ENCODE results near the gene RAMP3. TPM values are rescaled to one million over a fixed set of nuclear protein-coding genes. Genes with fewer than 3 reads are reported as not detected.
"Not testable (repeated sequence)": the region's sequence is repeated elsewhere in the genome, so short reads cannot be mapped to it uniquely, and the experiment has no call there.

The RAMP3 gene
- total RNA-seq, 1 donor from 2014 or later, result 23.2 TPM

DNA sequence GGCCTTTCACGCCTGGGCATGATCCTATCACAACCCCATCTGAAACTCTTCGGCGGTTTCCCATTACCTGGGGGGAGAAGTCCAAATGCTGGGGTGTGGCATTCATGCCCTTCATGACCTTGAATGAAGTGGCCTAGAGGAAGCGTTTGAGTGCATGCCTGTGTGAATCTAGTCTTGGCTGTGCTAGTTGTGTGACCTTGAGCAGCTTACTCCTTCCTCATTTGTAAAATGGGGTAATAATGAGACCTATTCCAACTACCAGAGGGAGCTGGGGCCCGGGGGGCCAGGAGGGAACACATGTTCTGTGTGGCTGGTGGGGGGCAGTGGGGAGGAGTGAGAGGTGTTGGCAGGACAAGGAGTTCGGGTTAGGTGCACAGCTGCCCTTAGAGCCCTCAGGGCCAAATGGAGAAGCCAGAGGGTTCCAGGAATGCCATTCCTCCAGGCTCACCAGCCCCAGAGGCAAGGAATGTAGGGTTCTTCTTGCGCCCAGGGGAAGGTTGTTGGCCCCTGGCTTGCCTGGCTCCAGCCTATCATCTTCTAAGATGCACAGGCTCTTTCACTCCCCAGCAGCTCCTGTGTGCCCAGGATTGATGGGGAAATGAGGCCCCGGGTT lies 24.8 kb upstream of the RAMP3 start:
- no peak for DNase-seq (ENCODE audit: low spot score)

DNA sequence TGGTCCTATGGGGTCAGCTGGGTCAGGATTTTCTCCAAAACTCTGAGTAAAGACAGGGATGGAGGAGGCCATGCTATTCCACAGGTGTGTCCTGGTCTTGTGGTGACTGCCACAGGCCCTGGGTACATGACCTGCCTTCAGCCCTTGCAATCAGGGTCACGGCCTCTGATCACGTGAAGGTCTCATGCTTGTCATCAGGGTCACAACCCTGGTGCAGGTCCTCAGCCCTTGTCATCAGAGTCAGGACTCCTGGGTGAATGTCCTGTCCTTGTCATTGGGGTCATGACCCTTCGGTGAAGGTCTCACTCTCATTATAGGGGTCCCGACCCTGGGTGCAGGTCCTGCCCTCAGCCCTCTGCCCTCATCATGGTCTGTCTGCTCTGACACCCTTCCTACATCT lies 24.2 kb upstream of the RAMP3 start:
- no peak for DNase-seq (ENCODE audit: low spot score)

DNA sequence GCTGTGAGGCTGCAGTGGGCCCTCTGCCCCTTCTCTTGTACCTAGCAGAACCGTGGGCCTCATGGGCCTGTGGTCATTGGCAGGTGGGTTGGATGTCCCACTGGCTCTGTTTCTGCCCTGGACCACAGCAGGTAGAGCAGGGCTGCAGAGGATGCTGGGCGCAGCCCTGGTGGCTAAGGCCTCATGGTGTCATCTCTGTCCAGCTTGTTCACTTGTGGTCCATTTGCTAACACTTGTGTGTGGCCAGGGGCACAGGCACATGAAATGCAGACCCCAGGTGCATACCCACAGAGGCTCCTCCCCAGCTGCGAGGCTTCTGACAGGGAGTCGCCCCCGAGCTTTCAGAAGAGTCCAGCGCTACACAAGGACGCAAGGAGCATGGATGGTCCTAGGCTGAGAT lies 23.7 kb upstream of the RAMP3 start:
- no peak for DNase-seq (ENCODE audit: low spot score)

DNA sequence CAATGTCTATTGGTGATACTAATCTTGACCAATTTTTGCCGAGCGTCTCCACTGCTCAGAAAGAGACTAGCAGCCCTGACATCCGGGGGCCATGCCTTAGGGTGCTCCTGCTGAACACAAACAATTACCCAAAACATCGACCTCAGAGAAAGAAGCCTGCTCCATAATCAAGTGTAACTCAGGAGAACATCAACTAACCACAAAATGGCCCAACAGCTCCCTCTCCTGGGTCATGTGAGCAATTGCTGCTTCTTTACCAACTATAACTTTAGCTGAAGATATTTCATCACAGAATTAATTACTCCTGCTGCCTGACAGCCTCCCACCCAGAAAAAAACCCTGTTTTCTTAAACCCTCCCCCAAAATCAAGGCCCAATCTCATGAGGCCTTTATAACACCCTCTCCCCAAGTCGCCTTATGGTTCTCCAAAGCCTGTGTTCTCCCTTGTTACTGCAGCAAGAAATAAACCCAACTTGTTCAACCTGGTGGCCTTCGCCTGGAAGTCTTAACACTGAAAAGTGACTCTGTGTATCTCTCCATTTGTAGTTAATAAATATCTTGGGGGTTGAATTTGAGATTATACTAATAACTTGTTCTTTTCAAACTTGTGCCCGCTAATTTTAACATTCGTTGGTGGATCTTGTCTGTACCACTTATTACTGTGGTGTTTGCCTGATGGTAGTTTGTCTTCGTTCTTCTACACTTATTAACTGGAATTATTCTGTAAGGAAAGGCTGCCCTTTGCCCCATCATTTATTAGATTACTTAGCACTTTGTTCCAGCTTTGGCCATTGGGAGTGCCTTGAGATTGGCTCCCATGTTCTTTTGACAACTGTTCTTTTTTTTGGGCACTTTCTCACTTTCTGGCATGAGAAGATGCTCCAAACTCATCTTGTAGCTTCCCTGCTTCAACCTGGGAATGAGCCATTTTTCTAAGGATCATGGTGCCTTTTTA lies 21.2 kb upstream of the RAMP3 start:
- DNase-seq (ENCODE audit: low spot score), result peak; percentile 66

DNA sequence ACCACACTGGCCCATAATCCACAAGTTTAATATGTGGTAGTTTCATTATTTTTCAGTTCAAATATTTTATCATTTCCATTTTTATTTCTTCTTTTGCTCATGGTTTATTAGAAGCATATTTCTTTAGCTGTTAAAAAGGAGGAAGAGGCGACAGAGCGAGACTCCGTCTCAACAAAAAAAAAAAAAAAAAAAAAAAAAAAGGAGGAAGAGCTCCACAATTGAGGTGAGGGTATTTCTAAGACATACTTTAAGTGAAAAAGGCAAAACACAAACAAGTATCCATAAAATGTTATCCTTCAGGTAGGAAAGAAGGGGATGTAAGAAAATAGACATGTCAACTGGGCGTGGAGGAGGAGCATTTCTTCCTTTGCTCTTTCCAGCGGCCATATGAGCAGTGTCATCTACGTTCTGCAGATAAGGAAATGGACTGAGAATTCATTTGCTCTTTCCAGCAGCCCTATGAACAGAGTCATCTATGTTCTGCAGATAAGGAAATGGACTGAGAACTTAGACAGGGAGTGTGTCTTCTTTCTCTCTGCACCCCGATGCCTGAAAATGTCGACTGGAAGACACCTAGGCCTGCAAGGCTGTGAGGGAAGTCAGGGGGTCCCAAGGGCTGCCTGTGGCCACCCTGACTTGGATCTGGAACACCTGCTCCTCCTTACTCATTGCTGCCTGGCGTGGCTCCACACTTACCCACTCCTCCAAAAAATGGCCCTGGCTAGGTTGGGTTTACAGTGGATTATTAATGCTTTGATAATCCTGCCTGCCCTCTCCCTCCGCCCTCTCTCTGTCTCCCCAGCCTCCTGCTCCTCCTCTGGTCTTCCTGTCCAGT lies 18.9 kb upstream of the RAMP3 start:
- no peak for DNase-seq (ENCODE audit: low spot score)

DNA sequence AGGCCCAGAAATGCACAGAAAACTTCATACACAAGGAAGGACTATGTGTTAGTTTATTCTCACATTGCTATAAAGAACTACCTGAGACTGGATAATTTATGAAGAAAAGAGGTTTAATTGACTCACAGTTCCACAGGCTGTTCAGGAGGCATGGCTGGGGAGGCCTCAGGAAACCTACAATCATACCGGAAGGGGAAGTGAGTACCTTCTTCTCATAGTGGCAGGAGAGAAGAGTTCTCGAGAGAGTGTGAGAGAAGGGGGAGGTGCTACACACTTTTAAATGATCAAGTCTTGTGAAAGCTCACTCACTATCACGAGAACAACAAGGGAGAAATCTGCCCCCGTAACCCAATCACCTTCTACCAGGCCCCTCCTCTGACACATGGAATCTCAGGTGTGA lies 16.8 kb upstream of the RAMP3 start:
- DNase-seq (ENCODE audit: low spot score), result no peak

DNA sequence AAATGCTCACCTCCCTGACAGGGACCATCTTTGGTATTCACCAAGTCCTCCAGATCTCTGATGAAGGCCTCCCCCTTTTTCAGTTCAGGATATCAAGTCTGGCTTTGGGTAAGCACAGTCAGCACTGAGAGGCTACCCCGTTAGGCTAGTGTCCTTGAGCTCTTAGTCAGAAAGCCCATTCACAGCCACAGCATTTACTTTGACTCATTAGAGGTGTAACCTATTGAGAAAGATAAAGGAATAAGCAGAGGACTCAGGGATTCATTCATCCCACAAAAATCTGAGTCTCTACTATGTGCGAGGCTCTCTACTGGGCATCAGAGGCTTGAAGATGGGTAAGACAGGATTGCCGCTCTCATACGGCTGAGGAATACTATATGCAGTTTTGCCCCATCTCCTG lies 14.0 kb upstream of the RAMP3 start:
- no peak for DNase-seq (ENCODE audit: low spot score)

DNA sequence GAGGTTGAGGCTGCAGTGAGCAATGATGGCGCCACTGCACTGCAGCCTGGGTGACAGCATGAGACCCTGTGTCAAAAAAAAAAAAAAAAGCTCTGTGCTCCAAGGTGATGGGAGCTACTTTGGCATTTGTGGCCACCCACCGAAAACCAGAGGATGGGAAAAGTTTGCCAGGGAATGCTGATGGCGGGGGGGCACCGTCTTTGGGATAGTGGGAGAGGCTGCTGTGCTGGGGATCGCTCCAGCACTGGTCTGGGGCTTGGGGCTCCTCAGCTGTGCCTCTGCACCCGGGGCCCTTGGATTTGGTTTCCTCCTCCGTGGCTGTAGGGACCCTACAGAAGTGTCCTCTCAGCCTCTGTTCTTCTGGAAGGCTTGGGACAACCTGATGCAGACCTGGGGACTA lies 11.7 kb upstream of the RAMP3 start:
- DNase-seq (ENCODE audit: low spot score), result no peak

DNA sequence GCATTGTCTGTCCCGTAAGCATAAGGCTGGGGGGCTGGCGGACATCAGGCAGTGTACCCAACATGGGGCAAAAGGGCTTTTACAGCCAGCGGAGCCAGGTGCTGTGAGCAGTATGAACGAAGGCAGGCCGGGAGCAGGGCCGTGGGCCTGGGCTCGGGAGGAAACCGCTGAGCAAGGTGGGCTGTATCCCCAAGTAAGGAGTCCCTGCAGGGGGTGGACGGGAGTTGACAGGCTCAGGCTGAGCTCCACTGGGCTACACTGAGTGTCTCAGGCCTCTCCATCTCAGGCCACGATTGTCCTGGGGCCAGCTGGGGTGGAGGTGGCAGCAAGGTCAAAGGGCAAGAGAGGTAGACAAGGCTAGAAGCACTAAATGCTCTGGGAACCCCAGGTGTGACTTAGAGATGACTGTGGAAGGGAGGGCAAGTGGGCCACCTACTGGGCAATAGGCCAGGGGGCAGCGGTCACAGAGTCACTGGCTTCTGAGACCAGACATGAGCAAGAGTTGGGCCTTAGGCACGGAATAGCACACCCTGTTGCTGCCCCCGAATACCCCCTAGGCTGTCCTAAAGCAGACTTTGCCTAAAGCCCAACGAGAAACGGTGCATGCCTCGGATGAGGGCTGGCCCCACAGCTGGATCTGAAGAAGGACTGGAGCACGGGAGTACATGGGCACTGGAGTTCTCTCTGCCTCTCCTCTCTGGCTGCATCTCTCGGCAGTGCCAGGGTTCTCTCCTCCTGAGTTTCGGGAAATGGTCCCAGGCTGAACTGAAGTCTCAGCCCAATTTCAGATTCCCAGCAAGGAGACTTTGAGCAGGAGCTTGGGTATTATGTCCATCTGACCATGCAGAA lies 10.8 kb upstream of the RAMP3 start:
- no peak for DNase-seq (ENCODE audit: low spot score)

DNA sequence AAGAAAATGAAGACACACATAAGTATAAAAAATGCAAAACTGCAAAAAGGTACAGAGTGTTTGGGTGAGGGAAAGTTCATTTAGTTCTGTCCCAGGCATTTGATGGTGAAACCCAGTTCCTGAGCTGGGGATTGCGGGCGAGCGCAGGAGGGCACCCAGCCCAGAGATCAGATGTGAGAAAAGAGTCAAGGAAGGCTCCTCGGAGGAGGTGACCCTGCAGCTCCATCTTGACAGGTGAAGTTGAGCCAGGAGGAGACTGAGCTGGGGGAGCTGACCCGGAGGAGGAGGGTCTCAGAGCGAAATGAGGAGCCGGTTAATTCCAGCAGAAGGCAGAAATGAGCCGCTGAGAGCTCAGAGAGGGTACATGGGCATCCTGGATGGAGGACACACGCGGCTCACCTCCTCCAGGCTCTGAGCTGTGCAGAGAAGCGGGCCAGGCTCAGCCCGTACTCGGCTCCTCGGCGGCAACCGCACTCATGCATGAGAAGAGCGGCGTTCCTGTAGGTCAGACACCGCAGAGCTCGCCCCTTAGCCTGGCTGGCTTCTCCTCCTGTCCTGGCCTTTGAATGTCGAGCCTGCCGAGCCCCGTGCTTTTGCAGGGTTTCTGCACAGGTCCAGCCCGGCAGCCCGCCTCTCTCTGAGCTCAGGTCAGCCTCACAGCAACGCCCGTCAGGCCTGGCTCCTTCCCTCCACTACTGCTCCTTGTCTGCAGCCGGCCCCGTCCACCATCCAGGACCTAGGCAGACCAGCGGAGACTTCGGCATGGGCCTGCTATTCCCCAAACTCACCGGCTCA lies 9.5 kb upstream of the RAMP3 start:
- DNase-seq (ENCODE audit: low spot score), result no peak

DNA sequence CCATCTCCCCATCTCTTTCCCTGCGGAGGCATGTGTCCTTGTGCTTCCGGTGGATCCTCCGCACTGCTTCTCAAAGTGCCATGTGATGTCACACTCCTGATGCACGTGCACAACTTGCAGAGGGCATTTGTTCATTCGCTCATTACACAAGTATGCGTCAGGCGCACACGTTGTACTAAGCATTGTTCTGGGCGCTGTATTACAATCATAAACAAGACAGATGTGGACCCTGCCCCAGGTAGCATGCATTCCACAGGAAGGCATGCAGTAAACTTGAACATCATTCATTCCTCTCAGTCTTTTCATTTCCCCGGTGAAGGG lies 9.0 kb upstream of the RAMP3 start:
- no peak for DNase-seq (ENCODE audit: low spot score)

DNA sequence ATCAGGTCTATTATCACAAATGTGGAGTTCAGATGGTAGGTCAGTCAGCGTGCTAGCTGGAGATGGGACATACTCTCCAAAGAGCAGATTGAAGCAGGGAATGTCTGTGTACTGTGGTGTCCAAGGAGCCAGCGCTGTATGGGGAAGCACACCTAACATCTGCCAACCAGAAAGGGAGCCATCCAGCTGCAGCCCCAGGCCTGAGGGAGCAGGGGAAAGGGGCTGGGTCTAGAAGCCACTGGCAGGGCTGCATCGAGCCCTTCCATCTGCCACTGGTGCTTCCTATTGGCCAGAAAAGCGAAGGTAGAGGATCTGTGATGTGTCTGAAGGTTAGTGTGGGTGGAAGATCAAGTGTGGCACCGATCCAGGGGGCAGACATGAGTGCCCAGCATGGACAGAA lies 8.0 kb upstream of the RAMP3 start:
- no peak for DNase-seq (ENCODE audit: low spot score)

DNA sequence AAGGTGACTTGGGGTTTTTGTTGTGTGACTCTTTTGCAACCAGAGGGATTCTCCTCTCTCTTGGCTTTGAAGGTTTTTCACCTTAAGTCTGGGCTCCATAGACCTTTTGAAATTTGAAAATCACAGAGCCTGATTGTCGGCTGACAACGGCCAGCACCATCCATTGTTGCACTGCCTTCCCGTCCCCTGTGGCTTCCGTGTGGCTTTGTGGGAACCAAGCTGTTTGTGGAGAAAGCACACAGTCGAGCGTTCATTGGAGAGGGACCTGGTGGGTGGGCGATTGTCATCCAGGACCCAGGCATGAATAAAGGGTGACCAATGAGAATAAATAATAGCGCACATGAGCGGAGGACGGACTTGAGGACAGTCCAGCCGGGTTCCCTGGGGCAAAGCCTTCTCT lies 7.4 kb upstream of the RAMP3 start:
- DNase-seq (ENCODE audit: low spot score), result no peak

DNA sequence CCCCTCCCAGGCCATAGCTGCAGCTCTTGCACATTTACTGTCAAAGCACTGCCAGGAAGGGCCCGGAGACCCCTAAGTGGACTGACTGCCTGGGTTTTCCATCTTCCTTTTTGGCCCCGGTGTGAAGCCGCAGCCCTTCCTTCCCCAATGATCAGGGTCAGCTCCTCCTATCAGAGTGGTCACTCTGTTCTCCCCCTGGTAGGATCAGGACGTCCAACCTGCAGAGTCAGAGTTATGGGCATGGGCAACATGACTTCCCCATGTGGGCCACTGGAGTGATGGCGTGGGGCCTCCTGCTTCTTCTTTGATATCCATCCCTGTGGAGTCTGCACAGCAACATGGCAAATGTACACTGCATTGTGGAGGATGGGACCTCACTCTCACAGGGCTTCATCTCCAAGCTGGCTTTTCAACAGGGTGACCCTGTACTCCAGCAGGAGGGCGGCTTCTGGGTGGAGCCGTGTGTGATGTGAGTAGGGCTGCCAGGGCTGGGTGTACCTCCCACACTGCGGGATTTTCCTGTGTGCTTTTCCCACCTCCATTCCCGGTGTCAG lies 6.4 kb upstream of the RAMP3 start:
- DNase-seq (ENCODE audit: low spot score), result no peak

DNA sequence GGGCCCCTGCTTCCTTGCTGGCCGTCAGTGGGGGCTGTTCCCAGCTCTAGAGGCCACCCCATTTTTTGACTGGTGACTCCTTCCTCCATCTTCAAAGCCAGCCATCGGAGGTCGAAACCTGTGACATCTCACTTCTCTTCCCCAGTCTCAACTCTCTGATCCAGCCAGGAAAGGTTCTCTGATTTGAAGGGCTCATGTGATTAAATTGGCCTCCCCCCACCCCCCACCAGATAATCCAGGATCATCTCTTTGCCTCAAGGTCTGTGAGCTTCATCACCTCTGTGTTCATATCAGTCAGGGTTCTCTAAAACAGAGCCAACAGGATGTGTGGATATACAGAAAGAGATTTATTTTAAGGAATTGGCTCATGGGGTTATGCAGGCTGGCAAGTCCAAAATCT lies 5.6 kb upstream of the RAMP3 start:
- DNase-seq (ENCODE audit: low spot score), result no peak

DNA sequence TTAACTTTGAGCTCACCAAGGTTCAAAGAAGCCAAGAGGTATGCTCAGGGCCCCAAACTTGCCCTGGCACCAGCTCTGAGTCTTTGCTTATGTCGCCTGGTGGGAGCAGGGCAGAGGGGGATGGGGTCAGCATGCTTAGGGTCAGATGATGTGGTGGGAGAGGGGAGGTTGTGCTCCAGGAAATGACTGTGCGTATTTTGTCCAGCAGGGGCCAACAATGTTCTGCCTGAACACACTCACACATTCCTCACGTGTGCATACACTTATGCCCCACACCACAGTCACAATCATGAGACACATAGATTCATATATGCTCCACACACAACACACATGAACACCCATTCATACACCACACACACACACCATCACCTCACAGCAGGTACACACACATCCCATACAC lies 4.4 kb upstream of the RAMP3 start:
- no peak for DNase-seq (ENCODE audit: low spot score)

DNA sequence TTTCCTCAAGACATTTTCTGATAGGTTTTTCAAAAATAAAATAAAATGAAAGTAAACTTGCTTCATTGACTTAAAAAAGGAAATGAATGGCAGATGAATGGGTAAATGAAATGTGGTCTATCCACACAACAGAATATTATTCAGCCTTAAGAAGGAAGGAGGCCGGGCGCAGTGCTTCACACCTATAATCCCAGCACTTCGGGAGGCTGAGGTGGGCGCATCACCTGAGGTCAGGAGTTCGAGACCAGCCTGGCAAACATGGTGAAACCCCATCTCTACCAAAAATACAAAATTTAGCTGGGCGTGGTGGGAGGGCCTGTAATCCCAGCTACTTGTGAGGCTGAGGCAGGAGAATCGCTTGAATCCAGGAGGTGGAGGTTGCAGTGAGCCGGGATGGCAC lies 3.7 kb upstream of the RAMP3 start:
- not testable (repeated sequence) for DNase-seq (ENCODE audit: low spot score)

DNA sequence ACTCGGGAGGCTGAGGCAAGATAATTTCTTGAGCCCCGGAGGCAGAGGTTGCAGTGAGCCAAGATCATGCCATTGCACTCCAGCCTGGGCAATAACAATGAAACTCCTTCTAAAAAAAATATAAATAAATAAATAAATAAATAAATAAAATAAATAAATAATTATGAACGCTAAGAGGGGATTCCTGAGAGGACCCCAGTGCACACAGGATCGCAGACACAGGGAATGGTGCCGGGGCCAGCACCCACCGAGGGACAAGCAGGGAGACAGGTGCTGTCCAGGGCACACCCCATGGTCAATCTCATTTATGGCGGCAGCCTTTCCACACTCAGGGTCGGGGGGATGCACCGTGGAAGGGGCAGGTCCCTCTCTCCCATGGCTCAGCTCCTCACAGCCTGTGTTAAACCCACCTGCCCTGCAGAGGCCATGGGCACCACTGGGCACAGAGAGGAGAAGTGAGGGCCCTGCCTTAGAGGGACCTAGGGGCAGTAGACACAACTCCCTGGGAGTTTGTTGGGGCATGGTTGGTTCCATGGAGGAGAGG lies 2.2 kb upstream of the RAMP3 start:
- no peak for DNase-seq (ENCODE audit: low spot score)

DNA sequence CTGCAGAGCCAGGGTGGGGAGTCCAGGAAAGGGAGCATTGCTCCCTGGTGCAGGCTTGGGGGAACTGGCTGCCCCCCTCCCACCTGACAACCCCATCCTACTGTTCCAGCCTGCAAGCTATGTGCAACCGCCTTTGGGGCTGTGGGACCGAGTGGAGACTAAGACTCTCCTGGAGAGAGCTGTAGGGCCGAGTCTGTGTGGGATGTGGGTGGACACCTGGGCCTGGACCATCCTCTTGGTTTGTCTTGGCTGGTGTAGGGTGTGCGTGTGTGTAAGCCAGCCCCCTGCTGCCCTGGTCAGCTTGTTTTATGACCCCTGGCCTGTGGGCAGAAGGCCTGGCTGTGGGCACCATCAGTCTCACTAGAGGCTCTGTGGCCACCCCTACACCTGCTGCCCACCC lies 1.6 kb upstream of the RAMP3 start:
- DNase-seq (ENCODE audit: low spot score), result no peak

DNA sequence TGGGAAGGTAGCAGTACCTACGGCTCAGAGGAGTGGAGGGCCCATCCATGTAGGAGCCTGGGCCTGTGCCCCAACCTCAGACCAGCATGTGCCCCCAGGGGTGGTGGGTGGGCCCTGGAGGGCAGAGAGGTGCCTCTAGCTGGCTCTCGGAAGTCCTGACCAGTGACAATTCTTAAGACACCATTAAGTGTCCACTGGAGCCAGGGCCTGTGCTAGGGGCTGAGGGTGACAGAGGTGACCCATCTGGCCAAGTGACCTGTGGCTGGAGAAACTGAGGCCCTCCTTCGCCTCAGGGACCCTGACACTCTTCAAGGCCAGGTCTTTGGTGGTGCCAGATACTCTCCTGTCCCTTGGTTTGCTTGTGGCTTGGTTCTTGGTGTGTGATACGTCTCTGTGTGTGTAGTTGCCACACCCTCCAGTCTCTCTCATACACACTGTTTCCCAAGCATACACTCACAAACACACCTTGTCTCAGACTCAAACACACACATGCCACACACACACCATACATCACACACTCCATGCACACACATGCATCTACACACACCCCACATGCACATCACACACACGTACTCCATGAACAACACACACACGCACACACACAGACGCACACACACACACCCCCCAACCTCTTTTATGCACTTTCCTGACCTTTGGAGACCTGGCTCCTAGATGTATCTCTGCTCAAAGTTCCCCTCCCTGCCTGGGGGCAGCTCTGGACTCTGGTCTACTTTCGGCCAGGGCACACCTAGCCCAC lies 897 bp upstream of the RAMP3 start:
- DNase-seq (ENCODE audit: low spot score), result no peak

Data from mucosa of gallbladder (tissue), 1 donor.